Measurements from ENCODE around the gene DPCD. TPM values are rescaled to one million over a fixed set of nuclear protein-coding genes. Genes with fewer than 3 reads are reported as not detected.

The DPCD gene
- total and polyA plus RNA-seq, 12 donors = 8.3 to 42.5 (median 26.5) TPM

- H3K4me3 ChIP-seq = no peak overlapping the region
- TF ChIP-seq CTCF (IDR thresholded peaks at IDR 0.05) = no peak
- no peak for TF ChIP-seq POLR2A (IDR thresholded peaks at IDR 0.05)
- peaks cover 0 to 16% of the 10 kb centered on the region in 2 donors for H3K36me3 ChIP-seq (replicated peaks in 1 of 2)
- no peak overlapping the region for H3K27ac ChIP-seq
- DNase-seq = no peak
- WGBS, 4 donors = 75 to 92% (median 85%) methylated on average over 1 of the region's 1 CpG
- peaks cover 0 to 7% of the 10 kb centered on the region in 2 donors for H3K4me1 ChIP-seq (replicated peaks in 1 of 2)
- no peaks in the 10 kb centered on the region for H3K27me3 ChIP-seq
- no peaks in the 10 kb centered on the region for H3K9me3 ChIP-seq (replicated peaks in 1 of 3)
- intact Hi-C loops (cut with DNase I) = no loop called here
Measured at GRCh38 chr10:101623528-101623927, 35.4 kb downstream of the DPCD start.

GRCh38 chr10:101624526-101625102 is 36.5 kb downstream of the DPCD start:
- no peaks in the 10 kb centered on the region for H3K9me3 ChIP-seq (replicated peaks in 1 of 3)

GRCh38 chr10:101625821-101626412 is 37.8 kb downstream of the DPCD start:
- Histone ChIP-seq H3K27ac (no peak overlapping the region), H3K27me3 (no peaks in the 10 kb centered on the region), H3K4me3 (no peak overlapping the region), H3K36me3 (replicated peaks in 1 of 2) (peaks cover 0 to 16% of the 10 kb centered on the region in 2 donors), H3K4me1 (replicated peaks in 1 of 2) (peaks cover 0 to 7% of the 10 kb centered on the region in 2 donors), H3K9me3 (replicated peaks in 1 of 3) (no peaks in the 10 kb centered on the region)
- WGBS, 4 donors = 39 to 44% (median 41%) methylated on average over 1 of the region's 1 CpG
- TF ChIP-seq CTCF (IDR thresholded peaks at IDR 0.05) (no peak), POLR2A (IDR thresholded peaks at IDR 0.05) (no peak)
- DNase-seq = peak in 3 of 7 donors; percentile 25 to 34 (median 29)
- intact Hi-C loops (cut with DNase I) = no loop called here

More at GRCh38 chr10:101624526-101625102, 36.5 kb downstream of the DPCD start:
- Histone ChIP-seq H3K36me3 (replicated peaks in 1 of 2) (peaks cover 0 to 16% of the 10 kb centered on the region in 2 donors), H3K27me3 (no peaks in the 10 kb centered on the region), H3K27ac (no peak overlapping the region), H3K4me3 (no peak overlapping the region), H3K4me1 (replicated peaks in 1 of 2) (peaks cover 0 to 7% of the 10 kb centered on the region in 2 donors)
- no peak for DNase-seq
- intact Hi-C loops (cut with DNase I) = no loop called here
- TF ChIP-seq POLR2A (IDR thresholded peaks at IDR 0.05) (no peak), CTCF (IDR thresholded peaks at IDR 0.05) (no peak)
- 94 to 100% (median 97%) methylated on average over 4 of the region's 4 CpGs for WGBS, 4 donors

GRCh38 chr10:101629837-101630632 is 41.9 kb downstream of the DPCD start:
- WGBS, 4 donors = 85 to 90% (median 87%) methylated on average over 13 of the region's 13 CpGs
- no peak overlapping the region for H3K4me3 ChIP-seq
- H3K36me3 ChIP-seq (replicated peaks in 1 of 2) = no peaks in the 10 kb centered on the region
- TF ChIP-seq CTCF (IDR thresholded peaks at IDR 0.05) (no peak), POLR2A (IDR thresholded peaks at IDR 0.05) (no peak)
- intact Hi-C loops (cut with DNase I) = no loop called here
- H3K27me3 ChIP-seq = no peaks in the 10 kb centered on the region
- peaks cover 0 to 7% of the 10 kb centered on the region in 2 donors for H3K4me1 ChIP-seq (replicated peaks in 1 of 2)
- no peak overlapping the region for H3K27ac ChIP-seq
- no peak for DNase-seq
- H3K9me3 ChIP-seq (replicated peaks in 1 of 3) = no peaks in the 10 kb centered on the region
